Measurements from ENCODE around the gene TRAPPC2B. TPM values are rescaled to one million over a fixed set of nuclear protein-coding genes. Genes with fewer than 3 reads are reported as not detected.

Gene TRAPPC2B
- total RNA-seq, 1 donor from 2014 or later = 10.7 TPM

GRCh38 chr19:57338877-57339276 lies 24.5 kb upstream of the TRAPPC2B start:
- no peaks in the 10 kb centered on the region for H3K79me2 ChIP-seq (ENCODE audit: low read depth)
- H4K20me1 ChIP-seq (ENCODE audit: low read depth) = no peaks in the 10 kb centered on the region
- H3K36me3 ChIP-seq = no peaks in the 10 kb centered on the region
- Mint-ChIP-seq H3K4me3 (no peak overlapping the region), H3K27ac (no peak overlapping the region), H3K4me1 (no peaks in the 10 kb centered on the region), H3K36me3 (no peaks in the 10 kb centered on the region), H3K27me3 (ENCODE audit: insufficient read depth, low read depth) (peaks cover 7% of the 10 kb centered on the region), H3K9me3 (no peaks in the 10 kb centered on the region)
- no peak overlapping the region for H3K9ac ChIP-seq
- no peak for TF ChIP-seq CTCF (IDR thresholded peaks at IDR 0.05)
- TF ChIP-seq EZH2 (IDR thresholded peaks at IDR 0.05) = no peak
- no peak for TF ChIP-seq EZH2phosphoT487 (IDR thresholded peaks at IDR 0.05)
- no peaks in the 10 kb centered on the region for H3K4me1 ChIP-seq
- H3K9me3 ChIP-seq (ENCODE audit: low read depth) = no peaks in the 10 kb centered on the region
- no peak overlapping the region for H3K4me2 ChIP-seq
- H3K4me3 ChIP-seq = no peak overlapping the region
- H3F3A ChIP-seq (ENCODE audit: low read depth) = no peaks in the 10 kb centered on the region
- no peak for DNase-seq (ENCODE audit: low spot score)
- no peak overlapping the region for H3K27ac ChIP-seq
- peaks cover 18% of the 10 kb centered on the region for H3K27me3 ChIP-seq
- H2AFZ ChIP-seq (replicated peaks) = no peak overlapping the region

- no peak overlapping the region for H2AFZ ChIP-seq (replicated peaks)
- H4K20me1 ChIP-seq (ENCODE audit: low read depth) = no peaks in the 10 kb centered on the region
- no peaks in the 10 kb centered on the region for H3K9me3 Mint-ChIP-seq
- no peaks in the 10 kb centered on the region for H3K4me1 Mint-ChIP-seq
- no peak overlapping the region for H3K4me3 Mint-ChIP-seq
- no peak for TF ChIP-seq EZH2phosphoT487 (IDR thresholded peaks at IDR 0.05)
- TF ChIP-seq CTCF (IDR thresholded peaks at IDR 0.05) = no peak
- H3K27me3 ChIP-seq = peaks cover 54% of the 10 kb centered on the region
- no peak overlapping the region for H3K9ac ChIP-seq
- no peak overlapping the region for H3K4me2 ChIP-seq
- H3K27me3 Mint-ChIP-seq (ENCODE audit: insufficient read depth, low read depth) = peaks cover 9% of the 10 kb centered on the region
- no peaks in the 10 kb centered on the region for H3F3A ChIP-seq (ENCODE audit: low read depth)
- H3K4me3 ChIP-seq = no peak overlapping the region
- no peak overlapping the region for H3K27ac Mint-ChIP-seq
- H3K79me2 ChIP-seq (ENCODE audit: low read depth) = no peaks in the 10 kb centered on the region
- no peak overlapping the region for H3K27ac ChIP-seq
- no peaks in the 10 kb centered on the region for H3K36me3 ChIP-seq
- no peaks in the 10 kb centered on the region for H3K4me1 ChIP-seq
- DNase-seq (ENCODE audit: low spot score) = no peak
- no peaks in the 10 kb centered on the region for H3K36me3 Mint-ChIP-seq
- no peaks in the 10 kb centered on the region for H3K9me3 ChIP-seq (ENCODE audit: low read depth)
Measured at GRCh38 chr19:57342582-57342981, 20.8 kb upstream of the TRAPPC2B start.

GRCh38 chr19:57348136-57348535 lies 15.2 kb upstream of the TRAPPC2B start:
- TF ChIP-seq EZH2phosphoT487 (IDR thresholded peaks at IDR 0.05) (no peak), EZH2 (IDR thresholded peaks at IDR 0.05) (no peak), CTCF (IDR thresholded peaks at IDR 0.05) (no peak)
- Mint-ChIP-seq H3K4me1 (peaks cover 28% of the 10 kb centered on the region), H3K4me3 (no peak overlapping the region)

More at GRCh38 chr19:57348136-57348535, 15.2 kb upstream of the TRAPPC2B start:
- DNase-seq (ENCODE audit: low spot score) = no peak
- Histone ChIP-seq H3K4me2 (no peak overlapping the region), H3K4me1 (no peaks in the 10 kb centered on the region), H3K9ac (no peak overlapping the region), H2AFZ (replicated peaks) (no peak overlapping the region), H3K9me3 (ENCODE audit: low read depth) (no peaks in the 10 kb centered on the region), H3K79me2 (ENCODE audit: low read depth) (peaks cover 21% of the 10 kb centered on the region), H3F3A (ENCODE audit: low read depth) (no peaks in the 10 kb centered on the region), H3K27me3 (peaks cover 44% of the 10 kb centered on the region), H3K36me3 (no peaks in the 10 kb centered on the region), H3K4me3 (no peak overlapping the region), H3K27ac (no peak overlapping the region), H4K20me1 (ENCODE audit: low read depth) (no peaks in the 10 kb centered on the region)
- H3K27me3 Mint-ChIP-seq (ENCODE audit: insufficient read depth, low read depth) = peaks cover 4% of the 10 kb centered on the region
- no peak overlapping the region for H3K27ac Mint-ChIP-seq
- H3K36me3 Mint-ChIP-seq = peaks cover 8% of the 10 kb centered on the region
- H3K9me3 Mint-ChIP-seq = no peaks in the 10 kb centered on the region

Measured in neural progenitor cell (in vitro differentiated cells).